COLO829 (cell line): ENCODE results near the gene C1orf159.

Experiments
- DNase-seq: peaks from one replicate; pipeline ENCODE4 v3.0.0; 2012; ENCODE audit warnings: low spot score

Gene C1orf159

GRCh38 chr1:1053682-1054081 is 62.2 kb downstream of the C1orf159 start:
- DNase-seq = no peak

GRCh38 chr1:1053022-1053421 is 62.9 kb downstream of the C1orf159 start:
- no peak for DNase-seq

GRCh38 chr1:1052003-1052840 is 63.7 kb downstream of the C1orf159 start:
- DNase-seq = no peak

- DNase-seq = no peak
These were observed 64.6 kb downstream of the C1orf159 start for GRCh38 chr1:1051127-1051810.

GRCh38 chr1:1050577-1051052 is 65.3 kb downstream of the C1orf159 start:
- DNase-seq = no peak

GRCh38 chr1:1049318-1050165 is 66.3 kb downstream of the C1orf159 start:
- no peak for DNase-seq

- no peak for DNase-seq
These were observed 67.1 kb downstream of the C1orf159 start for GRCh38 chr1:1048765-1049164.

- DNase-seq = no peak
These were observed 67.9 kb downstream of the C1orf159 start for GRCh38 chr1:1047963-1048362.

GRCh38 chr1:1047407-1047806 is 68.5 kb downstream of the C1orf159 start:
- no peak for DNase-seq

GRCh38 chr1:1046767-1047166 is 69.1 kb downstream of the C1orf159 start:
- DNase-seq = no peak

GRCh38 chr1:1046243-1046642 is 69.6 kb downstream of the C1orf159 start:
- DNase-seq = no peak

- DNase-seq = no peak
These were observed 70.8 kb downstream of the C1orf159 start for GRCh38 chr1:1045129-1045528.

- DNase-seq = no peak
These were observed 71.3 kb downstream of the C1orf159 start for GRCh38 chr1:1044455-1045078.

- DNase-seq = no peak
These were observed 72.0 kb downstream of the C1orf159 start for GRCh38 chr1:1043921-1044320.

- DNase-seq = no peak
These were observed 72.5 kb downstream of the C1orf159 start for GRCh38 chr1:1043411-1043810.

GRCh38 chr1:1042835-1043234 is 73.1 kb downstream of the C1orf159 start:
- DNase-seq = no peak

GRCh38 chr1:1041873-1042272 is 74.0 kb downstream of the C1orf159 start:
- DNase-seq = no peak

- DNase-seq = no peak
These were observed 74.8 kb downstream of the C1orf159 start for GRCh38 chr1:1041092-1041523.

- DNase-seq = peak; percentile 70
These were observed 75.6 kb downstream of the C1orf159 start for GRCh38 chr1:1040004-1040991.

- no peak for DNase-seq
These were observed 76.6 kb downstream of the C1orf159 start for GRCh38 chr1:1039145-1039910.
